Loucy (cell line): ENCODE measurements around the gene MEF2B.
"Not testable (repeated sequence)": the region's sequence is repeated elsewhere in the genome, so short reads cannot be mapped to it uniquely, and the experiment has no call there.

Source experiments
- H2AFZ ChIP-seq: fragments of 200-600 bp; sonication (generic); 2 replicates; pipeline ENCODE4 v1.6.0; 2016; ENCODE audit warnings: antibody characterized with exemption, mild to moderate bottlenecking, low read length, moderate library complexity
- H3F3A ChIP-seq: fragments of 200-600 bp; 2 replicates; pipeline ENCODE4 v1.6.0; 2016; ENCODE audit warnings: antibody characterized with exemption, low read depth, mild to moderate bottlenecking
- H3K27me3 ChIP-seq: fragments of 200-600 bp; sonication (generic); 2 replicates; pipeline ENCODE4 v1.6.1; 2014; ENCODE audit warnings: low read length, mild to moderate bottlenecking; ENCODE audit not compliant: insufficient read depth, poor library complexity, severe bottlenecking
- H3K36me3 ChIP-seq: fragments of 200-600 bp; sonication (generic); 2 replicates; pipeline ENCODE4 v1.6.1; 2016; ENCODE audit warnings: low read length; ENCODE audit not compliant: insufficient read depth
- H3K4me1 ChIP-seq: fragments of 200-600 bp; sonication (generic); 2 replicates; pipeline ENCODE4 v1.5.1; 2014; ENCODE audit warnings: low read length, mild to moderate bottlenecking; ENCODE audit not compliant: insufficient read depth, poor library complexity, severe bottlenecking
- H3K4me2 ChIP-seq: fragments of 200-600 bp; sonication (generic); 2 replicates; pipeline ENCODE4 v1.6.0; 2014; ENCODE audit warnings: antibody characterized with exemption, low read length, low read depth, mild to moderate bottlenecking; ENCODE audit not compliant: poor library complexity, severe bottlenecking
- H3K4me3 ChIP-seq: fragments of 200-600 bp; sonication (generic); 2 replicates; pipeline ENCODE4 v1.5.1; 2014; ENCODE audit warnings: low read length, mild to moderate bottlenecking, mixed read lengths; ENCODE audit not compliant: poor library complexity, severe bottlenecking
- H3K79me2 ChIP-seq: fragments of 200-600 bp; sonication (generic); 2 replicates; pipeline ENCODE4 v1.6.1; 2014; ENCODE audit warnings: low read length; ENCODE audit not compliant: insufficient read depth
- H3K9ac ChIP-seq: fragments of 200-600 bp; sonication (generic); 2 replicates; pipeline ENCODE4 v1.6.0; 2014; ENCODE audit warnings: mild to moderate bottlenecking, low read depth, low read length, moderate library complexity; ENCODE audit not compliant: poor library complexity, severe bottlenecking
- H3K9me2 ChIP-seq: fragments of 200-600 bp; sonication (generic); replicated peaks from 2 replicates; pipeline ENCODE4 v1.6.1; 2016; ENCODE audit warnings: low read depth, low read length, mixed read lengths
- H3K9me3 ChIP-seq: fragments of 200-600 bp; sonication (generic); 2 replicates; pipeline ENCODE4 v1.6.1; 2014; ENCODE audit warnings: mild to moderate bottlenecking, antibody characterized with exemption, low read length, low read depth; ENCODE audit not compliant: insufficient read depth
- H4K20me1 ChIP-seq: fragments of 200-600 bp; sonication (generic); 2 replicates; pipeline ENCODE4 v1.6.0; 2014; ENCODE audit warnings: antibody characterized with exemption, low read length, mild to moderate bottlenecking; ENCODE audit not compliant: insufficient read depth, poor library complexity, severe bottlenecking
- CTCF ChIP-seq: fragments of 200-600 bp; sonication (generic); conservative IDR thresholded peaks from 2 replicates; pipeline ENCODE4 v1.5.1; 2014; ENCODE audit warnings: mild to moderate bottlenecking, antibody characterized with exemption, low read length
- EZH2phosphoT487 ChIP-seq: fragments of 200-600 bp; IDR thresholded peaks from 2 replicates; pipeline ENCODE4 v1.6.1; 2018; ENCODE audit warnings: antibody characterized with exemption, mild to moderate bottlenecking, moderate library complexity, borderline replicate concordance

The MEF2B gene

GRCh38 chr19:19149435-19149834 lies 20.6 kb downstream of the MEF2B start:
- Histone ChIP-seq H2AFZ (no peak overlapping the region), H3K4me1 (no peaks in the 10 kb centered on the region), H3K27me3 (no peaks in the 10 kb centered on the region), H3K4me2 (no peak overlapping the region), H3K4me3 (no peak overlapping the region), H3K9me2 (no peaks in the 10 kb centered on the region), H3K9ac (no peak overlapping the region), H3K79me2 (no peaks in the 10 kb centered on the region), H3K36me3 (no peaks in the 10 kb centered on the region), H3K9me3 (no peaks in the 10 kb centered on the region), H4K20me1 (no peaks in the 10 kb centered on the region), H3F3A (no peaks in the 10 kb centered on the region)
- no peak for TF ChIP-seq EZH2phosphoT487
- no peak for TF ChIP-seq CTCF

GRCh38 chr19:19148504-19148903 lies 21.6 kb downstream of the MEF2B start:
- H3K9ac ChIP-seq, H3K4me2 ChIP-seq, H3K4me3 ChIP-seq, H4K20me1 ChIP-seq, H3K79me2 ChIP-seq, H3K36me3 ChIP-seq, H3K4me1 ChIP-seq, H3K9me3 ChIP-seq, H3F3A ChIP-seq, H3K27me3 ChIP-seq, H2AFZ ChIP-seq, H3K9me2 ChIP-seq: not testable (repeated sequence)

GRCh38 chr19:19147344-19147743 lies 22.7 kb downstream of the MEF2B start:
- Histone ChIP-seq H3F3A (no peaks in the 10 kb centered on the region), H4K20me1 (no peaks in the 10 kb centered on the region), H3K79me2 (no peaks in the 10 kb centered on the region), H3K9me2 (no peaks in the 10 kb centered on the region), H3K4me2 (no peak overlapping the region), H3K4me1 (no peaks in the 10 kb centered on the region), H3K9me3 (no peaks in the 10 kb centered on the region), H3K4me3 (no peak overlapping the region), H2AFZ (no peak overlapping the region), H3K36me3 (no peaks in the 10 kb centered on the region), H3K27me3 (no peaks in the 10 kb centered on the region), H3K9ac (no peak overlapping the region)
- TF ChIP-seq CTCF, result no peak
- TF ChIP-seq EZH2phosphoT487, result no peak

GRCh38 chr19:19146865-19147264 lies 23.2 kb downstream of the MEF2B start:
- no peak overlapping the region for H3K9ac ChIP-seq
- H3K9me3 ChIP-seq, result no peaks in the 10 kb centered on the region
- no peaks in the 10 kb centered on the region for H3K27me3 ChIP-seq
- H4K20me1 ChIP-seq, result no peaks in the 10 kb centered on the region
- TF ChIP-seq CTCF, result no peak
- TF ChIP-seq EZH2phosphoT487, result no peak
- no peaks in the 10 kb centered on the region for H3F3A ChIP-seq
- no peak overlapping the region for H2AFZ ChIP-seq
- no peaks in the 10 kb centered on the region for H3K79me2 ChIP-seq
- no peaks in the 10 kb centered on the region for H3K36me3 ChIP-seq
- H3K4me2 ChIP-seq, result no peak overlapping the region
- no peak overlapping the region for H3K4me3 ChIP-seq
- H3K4me1 ChIP-seq, result no peaks in the 10 kb centered on the region
- H3K9me2 ChIP-seq, result no peaks in the 10 kb centered on the region
